Left cardiac atrium (tissue), 4 donors: ENCODE results near the gene KCNK6. TPM values are rescaled to one million over a fixed set of nuclear protein-coding genes. Genes with fewer than 3 reads are reported as not detected.
A peak's percentile ranks its signal among the peaks of the same experiment; 100 is the strongest.
"Not testable (repeated sequence)": the region's sequence is repeated elsewhere in the genome, so short reads cannot be mapped to it uniquely, and the experiment has no call there.

Experiments used
- ATAC-seq, 2 donors: fragments of 200-7000 bp; cut with Tn5 transposase; one replicate each; pipeline ENCODE4 v1.9.1; 2020; ENCODE audit warnings: mild to moderate bottlenecking in 2 of 2, moderate library complexity in 2 of 2
- DNase-seq: peaks from one replicate; pipeline ENCODE4 v3.0.0-alpha.2; 2020
- intact Hi-C, 2 donors: fragments of 100-400 bp; cut with DNase I; formaldehyde crosslinking; loops; one replicate each; pipeline versions ENCODE4 v1.14.1 to v1.15.1; 2022 to 2023
- total RNA-seq, 2 donors: library from RNA; stranded (reverse); fragmentation: NEBNext Ultra II Directional; extraction: Animal tissue kit (Norgen Biotek cat#: 25700); gene quantifications; one replicate each; pipeline ENCODE4 v1.2.1, GENCODE V29; 2021
- donor health status: DM: no; HTN: yes; CAD: no.
- donor health status: DM: no; HTN: yes; CAD: no; lungs with severe emphysema.
- donor health status: DM: yes; HTN: yes; CAD: no.
- donor health status: Dilated cardiomyopathy.

The KCNK6 gene
- total RNA-seq, 2 donors from 2014 or later: 2.7 to 5.5 TPM

DNA sequence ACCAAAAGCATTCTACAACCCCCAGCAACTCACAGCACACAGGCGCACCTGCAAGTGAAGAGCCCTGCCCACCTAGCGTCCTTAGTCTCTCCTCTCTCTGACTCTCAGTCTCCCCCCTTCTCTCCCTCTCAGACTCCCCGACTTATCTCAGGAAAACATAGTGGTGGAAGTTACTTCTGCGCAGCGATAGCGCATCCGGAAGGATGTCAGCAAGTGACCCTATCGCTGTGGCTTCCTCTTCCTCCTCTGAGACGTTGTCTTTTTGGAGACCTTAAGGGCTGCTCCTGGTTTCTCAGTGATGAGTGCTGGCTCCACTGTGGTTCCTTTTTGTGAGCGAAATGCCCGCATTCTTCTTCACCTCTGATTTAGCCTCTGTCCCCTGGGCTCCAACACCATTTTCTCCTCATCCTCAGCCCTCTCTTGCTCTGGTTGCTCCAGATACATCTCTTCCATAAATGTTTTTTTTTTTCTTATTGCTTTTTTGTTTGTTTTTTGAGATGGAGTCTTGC lies 2.5 kb upstream of the KCNK6 start:
- no peak for ATAC-seq
- no peak for DNase-seq
- intact Hi-C loops: no loop called here

GRCh38 chr19:38318660-38319059 lies 985 bp upstream of the KCNK6 start:
- peak; percentile 50 for DNase-seq

DNA sequence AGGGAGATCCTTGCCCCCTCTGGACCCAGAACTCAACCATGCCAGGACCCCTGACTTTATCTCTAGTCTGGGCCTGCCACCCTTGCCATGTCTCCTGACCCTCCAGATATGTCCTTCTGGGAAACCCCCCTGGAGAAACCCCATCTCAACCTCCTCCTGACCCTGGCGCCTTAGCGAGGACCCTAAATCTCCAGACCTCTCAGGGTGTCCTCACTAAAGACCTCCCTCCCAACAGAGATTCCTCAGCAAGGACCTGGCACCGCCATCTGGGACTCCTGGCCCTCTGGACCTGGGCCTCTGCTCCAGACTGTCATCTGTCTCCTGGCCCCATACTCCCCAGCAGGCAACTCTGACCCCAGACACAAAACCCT lies 1.3 kb downstream of the KCNK6 start:
- no peak for ATAC-seq
- intact Hi-C loops: no loop called here
- no peak for DNase-seq

More at GRCh38 chr19:38318660-38319059, 985 bp upstream of the KCNK6 start:
- intact Hi-C loops: no loop called here
- ATAC-seq: no peak

- peak; percentile 40 to 80 for ATAC-seq
- intact Hi-C loops: no loop called here
- DNase-seq: peak; percentile 79
These were observed 2.1 kb downstream of the KCNK6 start for GRCh38 chr19:38321646-38322196.

DNA sequence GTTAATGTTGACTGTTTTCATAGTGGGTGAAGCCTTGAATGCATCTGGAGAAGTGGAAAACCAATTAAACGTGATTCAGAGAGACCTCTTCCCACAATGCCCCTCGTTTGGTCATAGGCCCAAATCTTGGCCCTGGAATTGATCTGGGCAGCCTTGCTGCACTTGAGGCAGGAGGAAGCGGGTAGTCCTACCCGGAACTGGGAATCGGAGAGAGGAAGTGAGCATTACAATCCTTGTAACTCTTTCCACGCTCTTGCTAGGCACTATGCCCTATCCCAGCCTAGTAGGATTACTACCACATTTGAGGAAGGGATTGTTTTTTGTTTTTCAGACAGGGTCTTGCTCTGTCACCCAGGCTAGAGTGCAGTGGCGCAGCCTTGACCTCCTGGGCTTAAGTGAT lies 3.6 kb downstream of the KCNK6 start:
- DNase-seq (no peak), ATAC-seq (no peak)
- intact Hi-C loops: no loop called here

- no peak for ATAC-seq
- intact Hi-C loops: no loop called here
- no peak for DNase-seq
These were observed 4.8 kb downstream of the KCNK6 start for GRCh38 chr19:38324431-38324830.

- no peak for DNase-seq
- intact Hi-C loops: no loop called here
- ATAC-seq: no peak
These were observed 6.9 kb downstream of the KCNK6 start for GRCh38 chr19:38326591-38326990.

DNA sequence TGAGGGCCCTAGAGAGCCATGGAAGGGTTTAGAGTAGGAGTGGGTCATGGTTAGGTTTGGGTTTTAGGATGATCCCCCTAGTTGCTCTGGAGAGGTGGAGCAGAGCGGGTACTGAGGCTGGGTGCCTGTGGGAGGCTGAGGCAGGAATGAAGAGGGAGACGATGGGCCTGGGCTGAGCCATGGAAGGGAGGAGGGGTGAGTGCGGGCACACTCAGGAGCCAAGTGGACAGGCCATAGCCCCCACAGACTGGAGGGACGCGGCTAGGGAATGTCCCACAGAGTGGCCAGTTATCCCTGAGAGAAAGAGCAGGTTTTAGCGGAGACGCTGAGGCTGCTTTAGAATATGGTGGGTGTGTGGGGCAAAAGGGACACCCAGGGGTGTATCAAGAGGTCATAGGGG lies 10.0 kb downstream of the KCNK6 start:
- DNase-seq (no peak), ATAC-seq (no peak)
- intact Hi-C loops: loop anchor here (5.0 to 10.0 kb wide), 3 partner anchors 87 to 435 kb away; no protein-coding TSS in a partner anchor

- intact Hi-C loops: loop anchor here (5.0 to 10.0 kb wide), 3 partner anchors 89 to 437 kb away; no protein-coding TSS in a partner anchor
- no peak for ATAC-seq
- DNase-seq: no peak
These were observed 12.1 kb downstream of the KCNK6 start for GRCh38 chr19:38331728-38332127.

DNA sequence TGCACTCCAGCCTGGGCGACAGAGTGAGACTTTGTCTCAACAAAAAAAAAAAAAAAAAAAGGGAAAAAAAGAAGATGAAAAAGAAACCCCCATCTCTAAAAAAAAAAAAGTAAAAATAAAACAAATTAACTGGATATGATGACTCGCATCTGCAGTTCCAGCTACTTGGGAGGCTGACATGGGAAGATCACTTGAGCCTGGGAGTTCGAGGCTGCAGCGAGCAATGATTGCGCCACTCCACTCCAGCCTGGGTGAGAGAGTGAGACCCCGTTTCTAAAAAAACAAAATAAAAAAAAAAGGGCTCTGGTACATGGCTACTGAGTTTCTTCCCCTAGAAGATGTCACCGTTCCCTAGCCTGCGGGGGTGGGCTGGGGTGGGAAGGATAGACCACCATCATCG lies 13.6 kb downstream of the KCNK6 start:
- intact Hi-C loops: loop anchor here (5.0 to 10.0 kb wide), 3 partner anchors 91 to 438 kb away; no protein-coding TSS in a partner anchor
- ATAC-seq: no peak
- no peak for DNase-seq

DNA sequence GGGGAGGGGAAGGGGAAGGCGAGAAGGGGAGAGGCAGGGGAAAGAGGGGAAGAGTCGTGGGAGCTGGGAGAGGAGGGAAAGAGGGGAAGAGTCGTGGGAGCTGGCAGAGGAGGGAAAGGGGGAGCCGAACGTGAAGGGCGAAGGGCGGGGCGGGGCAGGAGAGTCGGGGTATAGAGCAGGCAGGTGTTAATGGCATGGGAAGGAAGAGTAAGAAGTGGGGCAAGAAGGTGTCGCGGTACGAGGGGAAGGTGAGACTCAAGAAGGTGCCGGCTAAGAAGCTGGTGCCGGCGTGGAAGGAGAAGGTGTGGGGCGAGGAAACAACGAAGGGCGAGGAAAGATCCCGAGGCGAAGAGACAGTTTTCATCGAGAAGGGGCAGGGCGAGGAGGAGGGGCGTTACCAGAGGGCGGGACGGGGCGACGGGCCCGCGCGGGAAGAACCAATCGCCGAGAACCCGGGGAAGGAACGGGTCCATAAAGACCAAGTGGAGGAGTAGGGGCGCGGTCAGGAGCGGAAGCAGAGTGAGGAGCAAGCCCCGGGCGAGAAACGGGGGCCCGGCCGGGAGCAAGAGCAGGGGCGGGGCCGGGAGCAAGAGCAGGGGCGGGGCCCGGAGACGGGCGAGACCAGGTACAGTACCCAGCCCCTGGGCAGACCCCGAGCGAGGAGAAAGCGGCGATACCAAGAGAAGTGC lies 16.4 kb downstream of the KCNK6 start:
- peak; percentile 97 for DNase-seq
- intact Hi-C loops: loop anchor here (1.0 to 10.0 kb wide), 5 partner anchors 38 to 441 kb away; partner anchors contain the start of gene PSMD8 (in 1 of the 2)
- ATAC-seq: peak; percentile 92 to 94

DNA sequence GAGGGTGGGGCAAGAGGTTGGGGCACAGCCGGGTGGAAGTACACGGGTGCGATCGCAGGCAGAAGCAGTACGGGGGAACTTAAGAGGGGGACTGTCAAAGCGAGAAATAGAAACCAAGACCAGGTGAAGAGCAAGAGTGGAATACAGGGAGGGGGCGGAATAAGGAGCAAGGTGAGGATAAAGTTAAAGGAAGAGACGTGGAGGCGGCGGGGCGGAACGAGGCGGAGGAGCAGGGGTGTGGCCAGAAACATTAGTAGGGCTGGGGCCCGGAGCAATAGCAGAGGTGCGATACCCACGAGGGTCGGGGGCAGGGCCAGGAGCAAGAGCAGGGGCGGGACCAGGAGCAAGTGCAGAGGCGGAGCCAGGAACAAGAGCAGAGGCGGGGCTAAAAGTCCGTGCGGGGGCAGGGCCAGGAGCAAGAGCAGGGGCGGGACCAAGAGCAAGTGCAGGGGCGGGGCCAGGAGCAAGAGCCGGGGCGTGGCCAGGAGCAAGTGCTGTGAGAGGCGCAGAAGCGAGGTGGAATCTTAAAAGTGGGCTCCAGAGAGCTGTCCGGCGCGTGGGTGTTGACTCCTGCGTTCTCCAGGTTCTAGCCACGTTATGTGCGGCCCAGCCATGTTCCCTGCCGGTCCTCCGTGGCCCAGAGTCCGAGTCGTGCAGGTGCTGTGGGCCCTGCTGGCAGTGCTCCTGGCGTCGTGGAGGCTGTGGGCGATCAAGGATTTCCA lies 17.2 kb downstream of the KCNK6 start:
- DNase-seq: peak; percentile 97
- intact Hi-C loops: loop anchor here (1.0 to 10.0 kb wide), 4 partner anchors 38 to 442 kb away; partner anchors contain the start of gene PSMD8 (in 1 of the 2)
- ATAC-seq: peak; percentile 74 to 88

DNA sequence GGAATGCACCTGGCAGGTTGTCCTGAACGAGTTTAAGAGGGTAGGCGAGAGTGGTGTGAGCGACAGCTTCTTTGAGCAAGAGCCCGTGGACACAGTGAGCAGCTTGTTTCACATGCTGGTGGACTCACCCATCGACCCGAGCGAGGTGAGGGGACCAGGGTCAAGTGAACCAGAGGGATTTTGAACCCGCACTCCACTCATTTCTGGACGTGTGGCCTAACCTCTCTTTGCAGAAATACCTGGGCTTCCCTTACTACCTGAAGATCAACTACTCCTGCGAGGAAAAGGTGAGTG lies 17.7 kb downstream of the KCNK6 start:
- ATAC-seq (no peak), DNase-seq (no peak)
- intact Hi-C loops: loop anchor here (5.0 to 10.0 kb wide), 3 partner anchors 193 to 443 kb away; no protein-coding TSS in a partner anchor

- intact Hi-C loops: loop anchor here (5.0 to 10.0 kb wide), 3 partner anchors 194 to 444 kb away; no protein-coding TSS in a partner anchor
- DNase-seq, ATAC-seq: not testable (repeated sequence)
These were observed 19.4 kb downstream of the KCNK6 start for GRCh38 chr19:38339011-38339410.

DNA sequence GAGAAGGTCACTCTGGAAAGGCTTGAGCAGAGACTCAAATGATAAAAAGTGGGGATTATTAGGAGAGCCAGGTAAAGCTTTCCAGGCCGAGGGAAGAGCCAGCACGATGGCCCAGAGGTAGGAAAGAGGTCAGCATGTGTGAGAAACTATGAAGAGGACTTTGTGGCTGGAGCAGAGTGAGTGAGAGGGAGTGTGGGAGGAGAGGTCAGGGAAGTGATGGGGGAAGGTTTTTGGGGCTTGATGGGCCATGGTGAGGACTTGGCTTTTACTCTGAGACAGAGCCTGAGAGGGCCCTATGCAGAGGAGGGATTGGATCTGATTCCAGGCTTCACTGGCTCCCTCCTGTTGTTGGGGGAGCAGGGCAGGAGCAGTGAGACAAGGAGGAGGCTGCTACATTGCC lies 21.3 kb downstream of the KCNK6 start:
- no peak for DNase-seq
- ATAC-seq: no peak
- intact Hi-C loops: no loop called here

DNA sequence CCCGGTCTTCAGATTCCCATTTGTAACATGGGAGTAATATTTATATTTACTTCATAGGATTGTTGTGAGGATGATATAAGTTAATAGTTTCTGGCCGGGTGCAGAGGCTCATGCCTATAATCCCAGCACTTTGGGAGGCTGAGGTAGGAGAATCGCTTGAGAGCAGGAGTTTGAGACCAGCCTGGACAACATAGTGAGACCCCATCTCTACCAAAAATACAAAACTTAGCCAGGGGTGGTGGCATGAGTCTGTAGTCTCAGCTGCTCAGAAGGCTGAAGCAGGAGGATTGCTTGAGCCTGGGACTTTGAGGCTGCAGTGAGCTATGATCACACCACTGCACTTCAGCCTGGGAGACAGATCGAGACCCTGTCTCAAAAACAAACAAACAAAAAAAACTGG lies 27.2 kb downstream of the KCNK6 start:
- intact Hi-C loops: no loop called here
- no peak for DNase-seq
- no peak for ATAC-seq

GRCh38 chr19:38350883-38351282 lies 31.2 kb downstream of the KCNK6 start:
- ATAC-seq (no peak), DNase-seq (no peak)
- intact Hi-C loops: no loop called here

- DNase-seq (no peak), ATAC-seq (no peak)
- intact Hi-C loops: no loop called here
These were observed 32.3 kb downstream of the KCNK6 start for GRCh38 chr19:38351865-38352395.

GRCh38 chr19:38352611-38353010 lies 33.0 kb downstream of the KCNK6 start:
- ATAC-seq (no peak), DNase-seq (no peak)
- intact Hi-C loops: no loop called here
